Activated CD4-positive, alpha-beta T cell treated with anti-CD3 and anti-CD28 coated beads, Interleukin-2, amount 50 U/mL, for 16 hours (primary cell): ENCODE data around the gene VIP.
"Not testable (repeated sequence)": the region's sequence is repeated elsewhere in the genome, so short reads cannot be mapped to it uniquely, and the experiment has no call there.

Experiments used
- DNase-seq: peaks from one replicate; pipeline ENCODE4 v3.0.0-alpha.2; 2020

VIP gene

DNA sequence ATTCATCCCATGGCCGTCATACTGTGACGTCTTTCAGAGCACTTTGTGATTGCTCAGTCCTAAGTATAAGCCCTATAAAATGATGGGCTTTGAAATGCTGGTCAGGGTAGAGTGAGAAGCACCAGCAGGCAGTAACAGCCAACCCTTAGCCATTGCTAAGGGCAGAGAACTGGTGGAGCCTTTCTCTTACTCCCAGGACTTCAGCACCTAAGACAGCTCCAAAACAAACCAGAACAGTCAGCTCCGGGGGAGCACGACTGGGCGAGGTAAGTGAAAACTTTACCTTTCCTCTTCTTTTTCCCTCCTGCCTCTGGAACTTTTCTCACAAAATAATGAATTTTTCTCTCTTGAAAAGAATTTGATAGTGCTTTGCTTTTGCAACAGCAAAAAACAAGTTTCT lies at the start of gene VIP:
TSS of gene VIP (plus strand) at position 104 of the 400 bp plus-strand sequence. CDS start 1,381 bp downstream, outside the sequence.
- DNase-seq = no peak

- DNase-seq = no peak
Observed at GRCh38 chr6:152701081-152701862, 49.3 kb upstream of the VIP start.

DNA sequence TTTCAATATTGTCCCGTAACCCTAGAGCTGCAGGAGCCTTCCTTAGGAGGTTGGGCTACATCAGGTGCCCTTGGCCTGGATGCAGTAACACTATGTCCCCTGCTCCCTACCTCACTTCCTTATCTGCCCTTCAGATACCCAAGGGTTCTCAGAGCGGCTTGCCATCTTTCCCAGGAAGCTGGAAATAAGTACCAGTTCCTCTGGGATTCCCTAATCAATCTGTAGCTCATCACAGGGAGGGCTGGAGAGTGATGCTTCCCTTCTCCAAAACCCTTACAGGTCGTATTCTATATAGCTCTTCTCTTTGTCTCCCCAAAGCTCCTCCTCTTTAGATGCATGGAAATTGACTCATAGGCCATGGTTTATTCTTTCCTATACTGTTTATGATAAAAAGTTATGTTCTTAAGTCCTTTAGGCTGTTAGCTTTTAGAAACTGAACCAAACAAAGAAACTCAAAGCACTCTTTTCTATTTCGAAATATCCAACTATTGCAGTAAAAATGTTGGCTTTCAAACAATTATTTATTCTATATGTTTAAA lies 48.7 kb upstream of the VIP start:
- DNase-seq = no peak

- DNase-seq = not testable (repeated sequence)
Observed at GRCh38 chr6:152703750-152704149, 46.8 kb upstream of the VIP start.

GRCh38 chr6:152705327-152705726 lies 45.3 kb upstream of the VIP start:
- DNase-seq = no peak

- DNase-seq = no peak
Observed at GRCh38 chr6:152716322-152716721, 34.3 kb upstream of the VIP start.

- DNase-seq = no peak
Observed at GRCh38 chr6:152720974-152721373, 29.6 kb upstream of the VIP start.

- no peak for DNase-seq
Observed at GRCh38 chr6:152721956-152722355, 28.6 kb upstream of the VIP start.

GRCh38 chr6:152723398-152723797 lies 27.2 kb upstream of the VIP start:
- no peak for DNase-seq

GRCh38 chr6:152726313-152726712 lies 24.3 kb upstream of the VIP start:
- DNase-seq = no peak

- no peak for DNase-seq
Observed at GRCh38 chr6:152727507-152727906, 23.1 kb upstream of the VIP start.

GRCh38 chr6:152734630-152735029 lies 16.0 kb upstream of the VIP start:
- DNase-seq = no peak

DNA sequence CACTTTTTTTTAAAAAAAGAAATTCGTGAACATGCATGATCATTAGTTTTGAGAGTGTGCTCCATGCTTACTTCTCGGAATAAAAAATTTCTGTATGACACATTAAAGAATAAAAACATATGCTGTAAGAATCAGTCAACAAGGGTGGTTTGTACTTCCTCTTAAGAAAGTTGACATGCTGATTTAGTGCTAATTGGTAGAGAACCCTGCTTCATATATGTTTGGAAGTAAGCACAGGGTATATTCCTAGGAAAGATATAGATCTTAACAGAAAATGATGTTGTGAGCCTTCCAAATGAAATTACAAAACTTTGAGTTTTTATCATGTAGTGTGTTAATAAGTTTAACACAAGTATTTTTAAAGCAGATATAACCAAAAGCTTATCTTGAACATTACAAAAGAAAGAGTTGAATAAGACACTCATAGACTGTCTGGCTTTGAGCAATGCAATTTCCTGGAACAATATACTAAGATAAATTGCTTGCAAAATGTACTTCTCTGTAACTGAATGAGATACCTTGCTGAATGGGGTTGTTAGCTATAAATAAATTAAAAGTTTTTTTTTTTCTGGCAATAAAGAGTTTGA lies 13.8 kb upstream of the VIP start:
- no peak for DNase-seq

DNA sequence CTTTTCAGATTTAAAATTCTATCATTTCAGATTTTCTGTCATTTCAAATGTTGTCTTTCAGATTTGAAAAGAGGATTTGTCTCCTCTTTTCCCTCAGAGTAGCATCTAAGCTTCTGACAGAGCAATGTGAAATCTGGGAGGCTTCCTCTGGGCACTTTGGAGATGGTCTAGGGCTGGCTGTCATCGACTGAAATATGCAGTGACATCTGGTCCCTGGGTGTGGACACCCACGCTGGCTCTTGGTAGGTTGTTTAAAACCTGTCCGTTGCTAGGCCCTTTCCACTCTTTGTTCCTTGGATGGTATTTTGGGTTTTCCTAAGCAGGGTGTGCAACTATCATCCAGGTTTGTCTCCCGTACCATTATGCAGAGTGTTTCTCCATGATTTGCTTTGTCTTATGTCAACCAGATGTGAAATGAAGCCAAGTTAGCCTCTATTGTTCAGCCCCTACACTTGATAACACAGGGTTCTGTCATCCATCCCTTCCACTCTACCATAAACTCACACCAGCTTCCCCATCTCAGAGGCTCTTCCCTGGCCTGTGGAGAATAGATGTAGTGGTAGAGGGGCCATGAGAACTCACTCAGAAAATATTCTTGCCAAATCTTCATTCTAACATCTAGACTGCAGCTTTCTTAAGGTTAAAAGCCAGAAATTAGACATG lies 5.0 kb upstream of the VIP start:
- no peak for DNase-seq

DNA sequence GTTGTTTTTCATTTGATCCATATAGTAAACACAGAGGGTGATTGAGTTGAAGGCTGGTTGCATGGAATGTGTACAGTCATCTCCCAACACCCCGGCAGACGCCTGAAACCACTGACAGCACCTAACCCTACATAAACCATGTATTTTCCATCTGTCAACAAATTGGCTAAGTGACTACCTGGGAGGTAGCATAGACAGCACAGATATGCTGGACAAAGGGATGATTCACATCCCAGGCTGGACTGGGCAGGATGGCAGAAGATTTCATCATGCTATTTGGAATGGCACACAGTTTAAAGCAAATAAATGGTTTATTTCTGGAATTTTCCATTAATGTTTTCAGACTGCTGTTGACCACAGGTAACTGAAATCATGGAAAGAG lies 4.4 kb upstream of the VIP start:
- DNase-seq = no peak

DNA sequence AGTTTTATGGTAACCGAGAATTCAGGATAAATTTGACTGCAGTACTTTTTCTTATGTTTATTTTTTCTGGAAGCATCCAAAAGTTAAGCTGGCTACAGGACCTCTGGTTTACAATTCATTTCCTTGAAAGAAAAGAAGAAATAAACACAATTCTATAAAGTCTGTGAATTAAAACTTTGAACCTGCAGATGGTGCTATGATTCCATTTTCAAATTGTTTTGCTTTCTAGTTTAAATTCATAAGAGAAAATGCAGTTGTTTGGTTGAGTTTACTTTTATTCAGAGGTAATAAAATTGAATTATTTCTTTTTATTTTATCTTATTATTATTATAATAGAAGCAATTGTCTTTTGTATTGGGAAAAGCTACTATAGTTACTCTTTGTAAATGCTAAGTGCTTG lies 1.8 kb upstream of the VIP start:
- DNase-seq = no peak

- no peak for DNase-seq
Observed at GRCh38 chr6:152749336-152749735, 1.3 kb upstream of the VIP start.

DNA sequence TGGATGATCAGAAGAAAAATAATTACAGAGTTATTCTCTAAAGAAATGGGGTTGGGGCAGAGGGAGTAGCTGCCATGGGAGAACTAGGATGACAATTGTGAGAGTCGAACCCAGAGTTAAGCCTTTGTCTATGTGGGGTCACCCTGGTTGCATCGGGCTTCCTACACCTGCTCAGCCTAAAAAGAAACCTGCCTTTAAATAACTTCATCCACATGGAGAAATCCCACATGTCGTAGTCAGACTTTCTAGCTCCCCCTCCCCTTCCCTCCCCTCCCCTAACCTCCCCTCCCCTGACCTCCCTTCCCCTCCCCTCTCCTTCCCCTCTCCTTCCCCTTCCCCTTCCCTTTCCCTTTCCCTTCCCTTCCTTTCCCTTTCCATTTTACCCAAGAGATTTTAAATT lies 14.7 kb downstream of the VIP start:
- no peak for DNase-seq

DNA sequence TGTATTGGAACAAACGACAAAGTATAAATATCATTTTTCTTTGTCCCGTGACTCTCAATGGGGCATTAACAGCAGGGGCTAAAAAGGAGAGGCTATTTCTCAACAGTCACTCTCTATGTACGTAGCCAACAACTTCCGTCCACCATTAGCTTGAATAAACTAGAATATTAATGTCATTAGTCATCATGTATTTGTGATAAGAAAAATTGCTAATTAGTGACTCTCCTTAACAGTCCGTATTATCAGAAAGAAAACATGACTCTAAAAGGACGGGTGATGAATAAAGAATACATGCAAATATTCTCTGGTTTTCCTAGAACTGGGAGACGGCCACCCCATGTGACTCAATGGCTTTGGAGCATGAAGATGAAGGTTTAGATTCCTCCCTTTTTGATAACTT lies 18.6 kb downstream of the VIP start:
- DNase-seq = no peak

DNA sequence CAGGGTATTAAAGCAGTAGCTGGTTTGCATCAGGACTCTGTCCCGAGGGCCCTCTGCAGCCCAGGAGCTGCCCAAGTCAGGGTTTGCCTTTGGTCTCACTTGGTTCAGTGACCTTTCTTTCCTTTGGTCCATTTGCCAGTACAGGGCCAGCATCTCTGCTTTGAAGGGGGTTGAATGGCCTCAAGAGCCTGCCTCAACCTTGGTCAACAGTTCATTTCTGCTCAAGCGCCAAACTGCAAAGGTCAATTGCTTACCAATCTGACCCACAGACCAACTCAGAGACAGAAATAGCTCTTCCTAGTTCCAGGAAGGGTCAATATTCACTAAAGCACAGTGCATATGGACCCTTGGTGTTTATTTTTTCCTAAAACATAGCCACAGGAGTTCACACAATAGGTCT lies 19.4 kb downstream of the VIP start:
- DNase-seq = no peak

DNA sequence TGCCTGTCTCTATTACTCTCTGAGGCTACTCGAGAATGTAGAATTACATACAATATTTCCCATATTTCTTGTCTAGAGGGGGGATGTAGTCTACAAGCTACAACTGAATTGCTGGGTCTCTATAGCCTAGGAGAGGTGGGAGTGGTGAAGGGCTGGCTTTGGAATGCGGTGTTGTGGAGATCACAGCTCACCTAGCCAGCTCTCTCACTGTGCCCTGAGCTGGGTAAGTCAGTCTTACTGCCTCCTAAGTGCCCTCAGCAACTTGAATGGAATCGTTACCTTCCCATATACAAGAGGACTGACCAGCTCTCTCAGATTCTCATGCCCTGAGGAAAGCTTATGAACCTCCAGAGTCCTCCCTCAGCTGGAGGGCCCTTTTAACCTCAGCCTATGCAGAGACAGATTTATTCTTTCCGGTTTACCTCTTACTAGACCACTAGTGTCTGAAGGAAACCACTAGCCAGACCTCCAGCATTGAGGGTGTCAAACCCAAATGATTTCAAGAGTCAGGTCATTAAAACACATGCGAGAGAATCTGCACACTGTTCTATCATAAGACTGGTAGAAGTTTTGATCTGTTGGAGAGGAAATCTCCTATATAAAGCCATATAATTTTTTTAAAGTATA lies 20.6 kb downstream of the VIP start:
- no peak for DNase-seq

DNA sequence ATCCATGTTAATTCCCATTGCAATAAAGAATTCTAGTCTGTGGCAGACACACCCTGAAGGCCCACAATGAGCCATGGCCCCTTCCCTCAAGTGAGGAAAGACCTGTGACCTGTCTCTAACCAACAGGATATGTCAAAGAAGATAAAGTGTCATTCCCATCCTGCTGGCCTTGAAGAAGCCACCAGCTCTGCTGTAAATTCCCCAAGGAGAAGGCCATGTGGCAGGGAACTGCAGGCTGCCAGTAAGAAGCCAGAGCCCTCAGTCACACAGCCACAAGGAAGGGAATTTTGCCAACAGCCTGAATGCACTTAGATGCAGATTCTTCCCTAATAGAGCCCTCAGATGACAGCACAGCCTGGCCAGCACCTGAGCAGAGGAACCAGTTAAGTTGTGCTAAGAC lies 24.8 kb downstream of the VIP start:
- DNase-seq = no peak

- no peak for DNase-seq
Observed at GRCh38 chr6:152776833-152777232, 26.2 kb downstream of the VIP start.
